ENCODE data around the gene PLA2G4A. TPM values are rescaled to one million over a fixed set of nuclear protein-coding genes. Genes with fewer than 3 reads are reported as not detected.
A peak's percentile ranks its signal among the peaks of the same experiment; 100 is the strongest.

The PLA2G4A gene
- polyA plus RNA-seq (2013, experiment 1 of 4) = 2.2 TPM
- 1.6 TPM for polyA plus RNA-seq (2013, experiment 2 of 4)
- 1.7 TPM for polyA plus RNA-seq (2013, experiment 3 of 4)
- polyA plus RNA-seq (2013, experiment 4 of 4) = 1.6 TPM

- Histone ChIP-seq H3K9me3 (ENCODE audit: control insufficient read depth, low read length) (no peaks in the 10 kb centered on the region), H3K4me1 (ENCODE audit: control insufficient read depth, insufficient read depth, low read length) (no peaks in the 10 kb centered on the region), H3K27ac (ENCODE audit: insufficient read depth, low read depth, low read length, poor library complexity, severe bottlenecking) (no peak within 1 kb of the TSS), H3K27me3 (ENCODE audit: control insufficient read depth, insufficient read depth, low read length, poor library complexity, severe bottlenecking) (no peaks in the 10 kb centered on the region), H3K4me3 (ENCODE audit: insufficient read depth, low read depth, low read length) (peak within 1 kb of the TSS; percentile 46), H3K36me3 (ENCODE audit: control insufficient read depth, insufficient read depth, low read length) (no peaks in the 10 kb centered on the region)
- 26 to 28% methylated on average over 16 to 17 of the region's 17 CpGs for WGBS, 2 experiments
These were observed at the start of gene PLA2G4A for GRCh38 chr1:186828611-186829454. Gene PLA2G4A, plus strand, starts transcription at chr1:186828949. Its CDS starts 25,406 bp downstream, at chr1:186854355.

- Histone ChIP-seq H3K4me3 (ENCODE audit: insufficient read depth, low read depth, low read length) (no peak overlapping the region), H3K36me3 (ENCODE audit: control insufficient read depth, insufficient read depth, low read length) (no peaks in the 10 kb centered on the region), H3K27me3 (ENCODE audit: control insufficient read depth, insufficient read depth, low read length, poor library complexity, severe bottlenecking) (no peaks in the 10 kb centered on the region), H3K27ac (ENCODE audit: insufficient read depth, low read depth, low read length, poor library complexity, severe bottlenecking) (no peak overlapping the region), H3K9me3 (ENCODE audit: control insufficient read depth, low read length) (no peaks in the 10 kb centered on the region), H3K4me1 (ENCODE audit: control insufficient read depth, insufficient read depth, low read length) (no peaks in the 10 kb centered on the region)
These were observed 48.7 kb upstream of the PLA2G4A start for GRCh38 chr1:186780076-186780475.

GRCh38 chr1:186781730-186782129 lies 47.0 kb upstream of the PLA2G4A start:
- Histone ChIP-seq H3K4me1 (ENCODE audit: control insufficient read depth, insufficient read depth, low read length) (no peaks in the 10 kb centered on the region), H3K27me3 (ENCODE audit: control insufficient read depth, insufficient read depth, low read length, poor library complexity, severe bottlenecking) (no peaks in the 10 kb centered on the region), H3K4me3 (ENCODE audit: insufficient read depth, low read depth, low read length) (no peak overlapping the region), H3K9me3 (ENCODE audit: control insufficient read depth, low read length) (no peaks in the 10 kb centered on the region), H3K36me3 (ENCODE audit: control insufficient read depth, insufficient read depth, low read length) (no peaks in the 10 kb centered on the region), H3K27ac (ENCODE audit: insufficient read depth, low read depth, low read length, poor library complexity, severe bottlenecking) (no peak overlapping the region)
- 92 to 93% methylated on average over 6 of the region's 6 CpGs for WGBS, 2 experiments

GRCh38 chr1:186782791-186783190 lies 46.0 kb upstream of the PLA2G4A start:
- no peak overlapping the region for H3K4me3 ChIP-seq (ENCODE audit: insufficient read depth, low read depth, low read length)
- H3K9me3 ChIP-seq (ENCODE audit: control insufficient read depth, low read length) = no peaks in the 10 kb centered on the region
- 98% methylated on average over 2 to 4 of the region's 4 CpGs for WGBS, 2 experiments
- H3K27me3 ChIP-seq (ENCODE audit: control insufficient read depth, insufficient read depth, low read length, poor library complexity, severe bottlenecking) = no peaks in the 10 kb centered on the region
- H3K36me3 ChIP-seq (ENCODE audit: control insufficient read depth, insufficient read depth, low read length) = no peaks in the 10 kb centered on the region
- H3K4me1 ChIP-seq (ENCODE audit: control insufficient read depth, insufficient read depth, low read length) = no peaks in the 10 kb centered on the region
- H3K27ac ChIP-seq (ENCODE audit: insufficient read depth, low read depth, low read length, poor library complexity, severe bottlenecking) = no peak overlapping the region

- Histone ChIP-seq H3K36me3 (ENCODE audit: control insufficient read depth, insufficient read depth, low read length) (no peaks in the 10 kb centered on the region), H3K27ac (ENCODE audit: insufficient read depth, low read depth, low read length, poor library complexity, severe bottlenecking) (no peak overlapping the region)
- 92 to 98% methylated on average over 3 of the region's 3 CpGs for WGBS, 2 experiments
These were observed 45.6 kb upstream of the PLA2G4A start for GRCh38 chr1:186783193-186783592.

DNA sequence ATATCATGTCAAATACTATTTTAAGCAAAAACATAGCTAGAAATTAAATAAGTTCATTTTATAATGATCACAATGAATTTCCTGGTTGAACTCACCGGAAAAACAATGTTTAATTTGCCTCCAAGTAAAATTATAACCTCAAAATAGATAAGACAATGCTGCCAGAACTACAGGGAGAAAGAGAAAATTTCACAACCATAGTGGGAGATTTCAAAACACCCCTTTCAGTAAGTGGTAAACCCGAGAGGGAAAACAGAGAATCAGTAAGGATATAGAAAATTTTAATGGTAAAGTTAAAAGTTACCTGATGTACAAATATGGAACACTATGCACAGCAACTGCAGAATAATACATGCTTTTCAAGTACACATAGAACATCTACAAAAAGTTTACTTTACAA lies 43.2 kb upstream of the PLA2G4A start:
- no peaks in the 10 kb centered on the region for H3K4me1 ChIP-seq (ENCODE audit: control insufficient read depth, insufficient read depth, low read length)
- H3K4me3 ChIP-seq (ENCODE audit: insufficient read depth, low read depth, low read length) = no peak overlapping the region
- H3K9me3 ChIP-seq (ENCODE audit: control insufficient read depth, low read length) = no peaks in the 10 kb centered on the region
- no peaks in the 10 kb centered on the region for H3K27me3 ChIP-seq (ENCODE audit: control insufficient read depth, insufficient read depth, low read length, poor library complexity, severe bottlenecking)
- H3K27ac ChIP-seq (ENCODE audit: insufficient read depth, low read depth, low read length, poor library complexity, severe bottlenecking) = no peak overlapping the region
- WGBS, 2 experiments = 78 to 87% methylated on average over 1 to 2 of the region's 2 CpGs
- no peaks in the 10 kb centered on the region for H3K36me3 ChIP-seq (ENCODE audit: control insufficient read depth, insufficient read depth, low read length)

More at GRCh38 chr1:186783193-186783592, 45.6 kb upstream of the PLA2G4A start:
- Histone ChIP-seq H3K4me1 (ENCODE audit: control insufficient read depth, insufficient read depth, low read length) (no peaks in the 10 kb centered on the region), H3K27me3 (ENCODE audit: control insufficient read depth, insufficient read depth, low read length, poor library complexity, severe bottlenecking) (no peaks in the 10 kb centered on the region), H3K9me3 (ENCODE audit: control insufficient read depth, low read length) (no peaks in the 10 kb centered on the region), H3K4me3 (ENCODE audit: insufficient read depth, low read depth, low read length) (no peak overlapping the region)

- Histone ChIP-seq H3K4me1 (ENCODE audit: control insufficient read depth, insufficient read depth, low read length) (no peaks in the 10 kb centered on the region), H3K27ac (ENCODE audit: insufficient read depth, low read depth, low read length, poor library complexity, severe bottlenecking) (no peak overlapping the region), H3K9me3 (ENCODE audit: control insufficient read depth, low read length) (no peaks in the 10 kb centered on the region), H3K27me3 (ENCODE audit: control insufficient read depth, insufficient read depth, low read length, poor library complexity, severe bottlenecking) (no peaks in the 10 kb centered on the region), H3K36me3 (ENCODE audit: control insufficient read depth, insufficient read depth, low read length) (no peaks in the 10 kb centered on the region), H3K4me3 (ENCODE audit: insufficient read depth, low read depth, low read length) (no peak overlapping the region)
- 93 to 97% methylated on average over 1 of the region's 1 CpG for WGBS, 2 experiments
These were observed 38.6 kb upstream of the PLA2G4A start for GRCh38 chr1:186790101-186790500.

- H3K9me3 ChIP-seq (ENCODE audit: control insufficient read depth, low read length) = no peaks in the 10 kb centered on the region
- no peaks in the 10 kb centered on the region for H3K27me3 ChIP-seq (ENCODE audit: control insufficient read depth, insufficient read depth, low read length, poor library complexity, severe bottlenecking)
- WGBS, 2 experiments = 93 to 97% methylated on average over 6 to 7 of the region's 7 CpGs
- no peak overlapping the region for H3K4me3 ChIP-seq (ENCODE audit: insufficient read depth, low read depth, low read length)
- no peak overlapping the region for H3K27ac ChIP-seq (ENCODE audit: insufficient read depth, low read depth, low read length, poor library complexity, severe bottlenecking)
- H3K36me3 ChIP-seq (ENCODE audit: control insufficient read depth, insufficient read depth, low read length) = no peaks in the 10 kb centered on the region
- H3K4me1 ChIP-seq (ENCODE audit: control insufficient read depth, insufficient read depth, low read length) = no peaks in the 10 kb centered on the region
These were observed 35.7 kb upstream of the PLA2G4A start for GRCh38 chr1:186792870-186793581.

- Histone ChIP-seq H3K36me3 (ENCODE audit: control insufficient read depth, insufficient read depth, low read length) (no peaks in the 10 kb centered on the region), H3K9me3 (ENCODE audit: control insufficient read depth, low read length) (no peaks in the 10 kb centered on the region), H3K4me3 (ENCODE audit: insufficient read depth, low read depth, low read length) (no peak overlapping the region), H3K27me3 (ENCODE audit: control insufficient read depth, insufficient read depth, low read length, poor library complexity, severe bottlenecking) (no peaks in the 10 kb centered on the region), H3K27ac (ENCODE audit: insufficient read depth, low read depth, low read length, poor library complexity, severe bottlenecking) (no peak overlapping the region), H3K4me1 (ENCODE audit: control insufficient read depth, insufficient read depth, low read length) (no peaks in the 10 kb centered on the region)
- 86 to 100% methylated on average over 1 of the region's 1 CpG for WGBS, 2 experiments
These were observed 35.2 kb upstream of the PLA2G4A start for GRCh38 chr1:186793582-186793927.

DNA sequence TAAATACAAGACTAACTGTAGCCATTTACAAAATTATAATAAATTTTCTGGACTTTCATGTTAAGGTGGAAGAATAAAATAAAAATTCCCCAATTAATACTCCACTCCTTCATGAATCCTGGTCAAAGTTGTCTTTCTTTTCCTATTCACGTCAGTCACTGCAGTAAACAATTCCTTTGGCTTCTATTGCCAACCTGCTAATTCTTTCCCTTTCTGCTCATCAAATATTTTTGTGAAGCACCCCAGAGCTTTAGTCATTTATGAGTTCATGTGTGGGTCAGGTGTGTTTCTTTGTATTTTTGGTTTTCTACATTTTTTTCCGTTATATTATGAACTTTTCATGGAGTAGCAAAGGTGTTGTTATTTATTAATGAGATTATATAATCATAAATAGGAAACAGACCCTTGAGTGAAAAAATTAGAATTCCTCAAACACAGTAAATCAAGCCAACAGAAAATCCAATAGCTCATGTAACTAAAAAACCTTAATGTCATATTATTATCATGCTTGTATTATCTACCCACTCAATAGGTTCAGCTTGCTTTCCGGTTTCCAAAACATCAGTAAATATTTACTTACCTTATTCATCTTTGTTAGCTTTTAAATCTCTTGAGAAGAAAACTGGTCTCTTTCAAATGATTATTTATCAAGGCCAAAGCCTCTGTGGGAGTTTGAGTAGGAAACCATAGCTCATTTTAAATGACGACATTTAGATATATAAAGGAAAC lies 29.6 kb upstream of the PLA2G4A start:
- Histone ChIP-seq H3K9me3 (ENCODE audit: control insufficient read depth, low read length) (no peaks in the 10 kb centered on the region), H3K36me3 (ENCODE audit: control insufficient read depth, insufficient read depth, low read length) (no peaks in the 10 kb centered on the region), H3K4me1 (ENCODE audit: control insufficient read depth, insufficient read depth, low read length) (no peaks in the 10 kb centered on the region), H3K4me3 (ENCODE audit: insufficient read depth, low read depth, low read length) (no peak overlapping the region), H3K27me3 (ENCODE audit: control insufficient read depth, insufficient read depth, low read length, poor library complexity, severe bottlenecking) (no peaks in the 10 kb centered on the region), H3K27ac (ENCODE audit: insufficient read depth, low read depth, low read length, poor library complexity, severe bottlenecking) (no peak overlapping the region)
- WGBS, 2 experiments = 93 to 95% methylated on average over 2 to 3 of the region's 4 CpGs

Measured in ectodermal cell (in vitro differentiated cells).